Retinal pigment epithelial cell (primary cell): ENCODE data around the gene C1orf105.
"Not testable (repeated sequence)": the region's sequence is repeated elsewhere in the genome, so short reads cannot be mapped to it uniquely, and the experiment has no call there.

Experiments
- DNase-seq: peaks from one replicate; pipeline ENCODE4 v3.0.0-alpha.2; 2010; ENCODE audit warnings: low read depth
- H3K4me3 ChIP-seq: 2 replicates; pipeline ENCODE4 v1.5.1; 2011; ENCODE audit warnings: mild to moderate bottlenecking, low read length, control low read depth, moderate library complexity
- TF ChIP-seq, protein P1 (sequence below): conservative IDR thresholded peaks from 2 replicates; pipeline ENCODE4 v1.5.1; 2011; ENCODE audit warnings: low read depth, low read length, control low read depth, inconsistent platforms

Gene C1orf105, protein sequence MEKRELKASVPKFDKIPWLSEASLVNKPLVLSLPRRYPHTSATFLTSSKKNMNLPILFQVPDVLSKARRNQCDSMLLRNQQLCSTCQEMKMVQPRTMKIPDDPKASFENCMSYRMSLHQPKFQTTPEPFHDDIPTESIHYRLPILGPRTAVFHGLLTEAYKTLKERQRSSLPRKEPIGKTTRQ

DNA sequence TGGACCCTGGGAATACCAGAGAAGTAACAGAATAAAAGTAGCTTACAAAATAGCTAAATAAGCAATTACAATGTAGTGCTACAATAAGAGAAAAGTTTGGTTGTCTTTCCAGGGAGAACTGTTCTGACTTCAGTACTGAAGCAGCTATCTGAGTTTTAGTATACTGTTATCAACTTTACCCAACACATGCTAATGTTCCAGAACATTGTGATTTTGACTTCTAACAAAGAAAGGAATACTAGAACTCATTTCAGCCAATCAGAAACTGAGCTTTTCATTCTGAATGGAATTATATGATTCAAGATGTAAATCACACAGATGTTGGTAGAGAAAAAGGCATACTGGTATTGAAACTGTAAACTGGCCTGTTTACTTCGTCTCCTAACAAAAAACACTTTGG lies at the start of gene C1orf105:
Gene C1orf105 (plus strand): TSS at position 301 of the 400 bp plus-strand sequence. CDS start 201 bp downstream, outside the sequence.
- TF ChIP-seq, protein P1, sequence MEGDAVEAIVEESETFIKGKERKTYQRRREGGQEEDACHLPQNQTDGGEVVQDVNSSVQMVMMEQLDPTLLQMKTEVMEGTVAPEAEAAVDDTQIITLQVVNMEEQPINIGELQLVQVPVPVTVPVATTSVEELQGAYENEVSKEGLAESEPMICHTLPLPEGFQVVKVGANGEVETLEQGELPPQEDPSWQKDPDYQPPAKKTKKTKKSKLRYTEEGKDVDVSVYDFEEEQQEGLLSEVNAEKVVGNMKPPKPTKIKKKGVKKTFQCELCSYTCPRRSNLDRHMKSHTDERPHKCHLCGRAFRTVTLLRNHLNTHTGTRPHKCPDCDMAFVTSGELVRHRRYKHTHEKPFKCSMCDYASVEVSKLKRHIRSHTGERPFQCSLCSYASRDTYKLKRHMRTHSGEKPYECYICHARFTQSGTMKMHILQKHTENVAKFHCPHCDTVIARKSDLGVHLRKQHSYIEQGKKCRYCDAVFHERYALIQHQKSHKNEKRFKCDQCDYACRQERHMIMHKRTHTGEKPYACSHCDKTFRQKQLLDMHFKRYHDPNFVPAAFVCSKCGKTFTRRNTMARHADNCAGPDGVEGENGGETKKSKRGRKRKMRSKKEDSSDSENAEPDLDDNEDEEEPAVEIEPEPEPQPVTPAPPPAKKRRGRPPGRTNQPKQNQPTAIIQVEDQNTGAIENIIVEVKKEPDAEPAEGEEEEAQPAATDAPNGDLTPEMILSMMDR = no peak
- no peak for DNase-seq
- H3K4me3 ChIP-seq = no peak within 1 kb of the TSS

DNA sequence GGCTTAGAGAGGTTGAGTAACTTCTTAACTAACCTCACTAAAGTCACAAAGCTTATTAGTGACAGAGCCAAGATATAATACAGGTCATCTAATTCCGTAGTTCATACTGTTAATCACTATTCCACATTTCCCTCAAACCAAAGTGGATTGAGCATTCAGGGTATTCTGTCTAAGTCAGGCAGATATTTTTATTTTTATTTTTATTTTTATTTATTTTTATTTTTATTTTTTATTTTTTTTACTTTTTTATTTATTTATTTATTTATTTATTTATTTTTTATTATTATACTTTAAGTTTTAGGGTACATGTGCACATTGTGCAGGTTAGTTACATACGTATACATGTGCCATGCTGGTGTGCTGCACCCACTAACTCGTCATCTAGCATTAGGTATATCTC lies 48.8 kb upstream of the C1orf105 start:
- DNase-seq, H3K4me3 ChIP-seq: not testable (repeated sequence)

DNA sequence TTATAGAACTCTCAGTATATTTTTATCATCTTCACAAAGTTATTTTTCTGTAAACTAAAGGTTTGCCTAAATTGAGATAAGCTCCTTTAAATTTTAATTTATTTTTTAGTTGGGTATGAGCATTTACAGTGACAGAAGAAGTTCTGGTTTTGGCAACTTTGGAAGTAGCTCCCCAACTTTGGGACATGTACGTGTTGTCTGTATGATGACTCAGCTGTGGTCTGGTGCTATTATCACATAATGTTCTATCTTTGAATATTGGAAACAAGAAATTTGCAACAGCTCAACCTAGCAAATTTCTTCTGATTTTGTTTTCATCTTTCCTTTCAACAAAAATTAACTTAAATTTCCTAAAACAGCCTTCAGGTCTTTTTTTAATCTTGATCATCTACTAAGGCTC lies 46.6 kb upstream of the C1orf105 start:
- TF ChIP-seq, protein P1 = no peak
- DNase-seq = no peak
- no peak overlapping the region for H3K4me3 ChIP-seq

DNA sequence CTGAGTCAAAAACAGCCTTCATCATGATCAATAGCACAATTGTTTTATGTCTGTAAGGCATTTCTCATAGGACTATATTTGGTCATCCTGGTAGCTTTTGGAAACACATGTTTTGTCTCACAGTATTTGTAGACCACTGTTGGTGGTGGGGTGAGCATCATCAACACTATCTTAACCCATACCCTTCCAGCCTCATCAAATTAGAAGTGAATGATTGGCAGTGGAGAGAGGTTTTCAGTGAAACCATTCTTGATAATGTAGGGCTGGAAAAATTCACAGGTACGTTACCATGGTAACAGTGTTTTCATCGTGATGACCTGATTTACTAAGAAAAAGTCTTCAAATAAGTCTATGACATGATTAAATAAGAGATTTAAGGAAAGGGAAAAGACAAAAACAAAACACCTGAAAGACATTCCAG lies 45.3 kb upstream of the C1orf105 start:
- no peak overlapping the region for H3K4me3 ChIP-seq
- DNase-seq = no peak
- TF ChIP-seq, protein P1 = no peak

DNA sequence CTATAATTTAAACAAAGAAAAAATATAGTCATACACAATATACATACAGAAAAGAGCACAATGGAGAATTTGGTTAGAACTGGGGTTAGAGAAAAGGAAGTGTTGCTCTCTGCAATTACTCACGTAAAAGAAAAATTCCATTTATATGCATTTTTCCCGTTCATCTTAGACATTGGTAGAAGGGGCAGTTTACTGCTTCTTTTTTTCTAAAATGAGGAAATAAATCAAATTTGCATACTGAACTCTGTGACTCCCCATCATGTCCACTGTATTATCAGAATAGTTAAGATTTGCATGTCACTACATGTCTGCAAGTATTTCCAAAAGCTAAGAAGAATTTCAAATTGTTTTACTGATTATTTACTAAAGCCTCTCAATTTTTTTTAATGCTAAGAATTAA lies 44.1 kb upstream of the C1orf105 start:
- TF ChIP-seq, protein P1 = no peak
- no peak overlapping the region for H3K4me3 ChIP-seq
- no peak for DNase-seq

DNA sequence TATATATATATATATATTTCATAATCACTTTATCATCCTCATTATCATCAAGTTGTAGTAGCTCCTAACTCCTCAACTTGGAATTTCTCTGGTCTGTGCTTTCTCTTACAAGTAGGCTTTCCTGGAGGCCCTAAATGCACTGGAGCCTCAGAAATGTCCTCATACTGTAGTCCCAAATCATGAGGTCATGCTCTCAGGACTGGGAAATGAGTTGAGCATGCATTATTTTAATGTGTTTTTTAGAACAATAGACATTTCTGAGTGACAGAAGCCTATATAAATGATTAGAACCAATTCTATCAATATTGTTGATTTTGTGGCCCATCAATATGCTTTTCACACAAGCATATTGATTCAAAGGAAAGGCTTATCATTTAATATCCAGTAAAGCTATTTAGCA lies 42.9 kb upstream of the C1orf105 start:
- TF ChIP-seq, protein P1 = no peak
- no peak overlapping the region for H3K4me3 ChIP-seq
- no peak for DNase-seq

DNA sequence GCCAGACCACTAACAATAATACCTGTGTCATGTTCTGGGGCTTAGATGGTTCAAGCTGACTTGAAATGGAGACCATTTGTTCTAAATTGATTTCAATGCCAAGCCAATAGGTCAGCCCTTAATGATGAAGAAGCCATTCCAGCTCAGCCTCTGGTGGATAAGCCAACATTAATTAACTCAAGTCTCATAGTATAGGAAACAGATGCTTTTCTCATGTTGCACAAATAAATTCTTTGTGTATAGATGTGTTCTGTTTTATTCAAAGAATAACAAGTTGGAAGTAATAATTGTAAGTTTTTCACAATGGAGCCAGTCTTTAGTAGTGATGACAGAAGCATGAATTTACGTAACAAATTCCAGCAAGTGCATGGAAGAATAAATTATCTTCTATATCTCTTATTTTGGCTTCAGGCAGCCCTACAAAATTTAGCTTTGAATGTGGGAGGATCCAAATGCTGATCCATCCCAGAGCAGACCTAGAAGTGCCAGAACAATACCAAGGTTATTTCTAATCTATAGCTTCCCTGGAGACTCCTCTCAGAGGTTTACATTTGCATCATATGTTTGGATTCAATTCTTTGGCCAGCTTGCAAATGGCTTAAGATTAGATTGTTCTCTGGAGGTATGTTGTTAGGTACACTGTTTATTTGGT lies 42.2 kb upstream of the C1orf105 start:
- H3K4me3 ChIP-seq = no peak overlapping the region
- TF ChIP-seq, protein P1 = no peak
- no peak for DNase-seq
